GM21723 (cell line): Measurements from ENCODE around the gene SLC9A9.
"Not testable (repeated sequence)": the region's sequence is repeated elsewhere in the genome, so short reads cannot be mapped to it uniquely, and the experiment has no call there.

Experiments used
- ATAC-seq: cut with Tn5 transposase; IDR thresholded peaks from one replicate; pipeline ENCODE4 v1.9.1; 2021; ENCODE audit warnings: mild to moderate bottlenecking, moderate library complexity; ENCODE audit not compliant: unreplicated experiment

The SLC9A9 gene

GRCh38 chr3:143306407-143306806 lies 541.9 kb downstream of the SLC9A9 start:
- ATAC-seq, result no peak

- no peak for ATAC-seq
Observed at GRCh38 chr3:143302638-143303171, 545.6 kb downstream of the SLC9A9 start.

- ATAC-seq, result no peak
Observed at GRCh38 chr3:143301031-143301901, 547.0 kb downstream of the SLC9A9 start.

- peak; percentile 44 for ATAC-seq
Observed at GRCh38 chr3:143298886-143299535, 549.3 kb downstream of the SLC9A9 start.

- ATAC-seq, result no peak
Observed at GRCh38 chr3:143298380-143298779, 549.9 kb downstream of the SLC9A9 start.

- ATAC-seq, result no peak
Observed at GRCh38 chr3:143295201-143296080, 552.8 kb downstream of the SLC9A9 start.

GRCh38 chr3:143294188-143294587 lies 554.1 kb downstream of the SLC9A9 start:
- peak; percentile 51 for ATAC-seq

GRCh38 chr3:143291836-143292447 lies 556.3 kb downstream of the SLC9A9 start:
- ATAC-seq, result no peak

GRCh38 chr3:143288944-143289343 lies 559.3 kb downstream of the SLC9A9 start:
- ATAC-seq, result no peak

GRCh38 chr3:143287403-143287802 lies 560.9 kb downstream of the SLC9A9 start:
- no peak for ATAC-seq

- no peak for ATAC-seq
Observed at GRCh38 chr3:143286392-143287010, 561.8 kb downstream of the SLC9A9 start.

GRCh38 chr3:143283432-143284128 lies 564.7 kb downstream of the SLC9A9 start:
- no peak for ATAC-seq

GRCh38 chr3:143280984-143281383 lies 567.3 kb downstream of the SLC9A9 start:
- no peak for ATAC-seq

GRCh38 chr3:143279567-143279966 lies 568.7 kb downstream of the SLC9A9 start:
- not testable (repeated sequence) for ATAC-seq

GRCh38 chr3:143278721-143279120 lies 569.5 kb downstream of the SLC9A9 start:
- ATAC-seq, result no peak

- no peak for ATAC-seq
Observed at GRCh38 chr3:143277531-143277930, 570.7 kb downstream of the SLC9A9 start.

GRCh38 chr3:143276592-143276991 lies 571.7 kb downstream of the SLC9A9 start:
- ATAC-seq, result peak; percentile 83

GRCh38 chr3:143273975-143274690 lies 574.1 kb downstream of the SLC9A9 start:
- no peak for ATAC-seq

- no peak for ATAC-seq
Observed at GRCh38 chr3:143271136-143271535, 577.1 kb downstream of the SLC9A9 start.
